Heart left ventricle (tissue), 13 donors: ENCODE measurements around the gene DOK1.
"Not testable (repeated sequence)": the region's sequence is repeated elsewhere in the genome, so short reads cannot be mapped to it uniquely, and the experiment has no call there.

Experiments
- POLR2A ChIP-seq, 2 donors: fragments of 450-650 bp; IDR thresholded peaks; one replicate each; pipeline ENCODE4 v1.6.1; 2017; ENCODE audit warnings: antibody characterized with exemption in 2 of 2, mild to moderate bottlenecking in 2 of 2, moderate library complexity in 2 of 2
- TF ChIP-seq, protein P1 (sequence below), 12 donors: fragments of 200-600 bp; sonication (generic) in 4 of 12; IDR thresholded peaks; one replicate each; pipeline versions ENCODE4 v1.5.0 to v1.8.0; 2018 to 2022; ENCODE audit warnings: antibody characterized with exemption in 12 of 12, mild to moderate bottlenecking in 5 of 12
- donor health status: ischemic (EF 13 %, LVEDD 7.1; RV severe dilation, severe dysfunction).
- donor health status: DM: no; HTN: yes; CAD: no.
- donor health status: DM: no; HTN: no; CAD: no.
- donor health status: ischemic (EF 25% LVEDD 6.9; RV normal size, moderate dysfunction).
- donor health status: ischemic (EF 25% LVEDD 5.7; RV mildly dilated, moderate dysfunction).
- donor health status: ischemic (EF 35%, LVEDD 5.7; RV mildly dilated, moderate dysfunction).
- donor health status: nonischemic (EF 11% LVEDD 7.7; RV severe dilation, severe dysfunction).
- donor health status: DM: yes; HTN: yes; CAD: no.
- donor health status: PGD.
- donor health status: ischemic (EF 29% LVEDD 5.4; RV normal size, mild dysfunction).
- donor health status: nonischemic (EF 23%, LVEDD 6.1; RV moderate dilation, normal function).

DNA sequence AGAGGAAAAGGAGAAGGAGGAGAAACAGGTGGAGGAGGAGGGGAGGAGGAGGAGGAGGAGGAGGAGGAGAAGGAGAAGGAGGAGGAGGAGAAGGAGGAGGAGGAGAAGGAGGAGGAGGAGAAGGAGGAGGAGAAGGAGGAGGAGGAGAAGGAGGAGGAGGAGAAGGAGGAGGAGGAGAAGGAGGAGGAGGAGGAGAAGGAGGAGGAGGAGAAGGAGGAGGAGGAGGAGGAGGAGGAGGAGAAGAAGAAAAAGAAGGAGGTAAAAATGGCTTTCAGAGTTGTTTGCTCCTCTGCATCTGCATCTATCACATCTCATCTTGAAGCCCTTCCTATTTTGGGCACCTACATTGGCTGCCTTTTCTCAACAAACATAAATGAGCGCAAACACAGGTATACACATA, 6.5 kb downstream of the DOK1 start:
- TF ChIP-seq, protein P1, sequence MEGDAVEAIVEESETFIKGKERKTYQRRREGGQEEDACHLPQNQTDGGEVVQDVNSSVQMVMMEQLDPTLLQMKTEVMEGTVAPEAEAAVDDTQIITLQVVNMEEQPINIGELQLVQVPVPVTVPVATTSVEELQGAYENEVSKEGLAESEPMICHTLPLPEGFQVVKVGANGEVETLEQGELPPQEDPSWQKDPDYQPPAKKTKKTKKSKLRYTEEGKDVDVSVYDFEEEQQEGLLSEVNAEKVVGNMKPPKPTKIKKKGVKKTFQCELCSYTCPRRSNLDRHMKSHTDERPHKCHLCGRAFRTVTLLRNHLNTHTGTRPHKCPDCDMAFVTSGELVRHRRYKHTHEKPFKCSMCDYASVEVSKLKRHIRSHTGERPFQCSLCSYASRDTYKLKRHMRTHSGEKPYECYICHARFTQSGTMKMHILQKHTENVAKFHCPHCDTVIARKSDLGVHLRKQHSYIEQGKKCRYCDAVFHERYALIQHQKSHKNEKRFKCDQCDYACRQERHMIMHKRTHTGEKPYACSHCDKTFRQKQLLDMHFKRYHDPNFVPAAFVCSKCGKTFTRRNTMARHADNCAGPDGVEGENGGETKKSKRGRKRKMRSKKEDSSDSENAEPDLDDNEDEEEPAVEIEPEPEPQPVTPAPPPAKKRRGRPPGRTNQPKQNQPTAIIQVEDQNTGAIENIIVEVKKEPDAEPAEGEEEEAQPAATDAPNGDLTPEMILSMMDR (IDR thresholded peaks at IDR 0.05): not testable (repeated sequence)
- not testable (repeated sequence) for TF ChIP-seq POLR2A (IDR thresholded peaks at IDR 0.05)
